Amygdala (tissue), 56 donors: ENCODE results near the gene ASTN2.
A peak's percentile ranks its signal among the peaks of the same experiment; 100 is the strongest.

ENCODE experiments used
- DNase-seq, 56 donors: peaks; one replicate each; lab custom pipeline; 2025; lab: John Stamatoyannopoulos, UW

ASTN2 gene

GRCh38 chr9:116525611-116526010, 889.2 kb downstream of the ASTN2 start:
- DNase-seq, result no peak

- DNase-seq, result no peak
These were observed 889.9 kb downstream of the ASTN2 start for GRCh38 chr9:116524778-116525470.

GRCh38 chr9:116520218-116520617, 894.6 kb downstream of the ASTN2 start:
- no peak for DNase-seq

- DNase-seq, result no peak
These were observed 898.4 kb downstream of the ASTN2 start for GRCh38 chr9:116516456-116516855.

GRCh38 chr9:116515541-116515940, 899.3 kb downstream of the ASTN2 start:
- DNase-seq, result no peak

GRCh38 chr9:116506685-116507084, 908.2 kb downstream of the ASTN2 start:
- DNase-seq, result no peak

GRCh38 chr9:116504893-116505480, 909.9 kb downstream of the ASTN2 start:
- DNase-seq, result no peak

GRCh38 chr9:116504081-116504480, 910.8 kb downstream of the ASTN2 start:
- no peak for DNase-seq

GRCh38 chr9:116502746-116503145, 912.1 kb downstream of the ASTN2 start:
- no peak for DNase-seq

GRCh38 chr9:116501871-116502270, 913.0 kb downstream of the ASTN2 start:
- DNase-seq, result no peak

GRCh38 chr9:116499986-116500871, 914.6 kb downstream of the ASTN2 start:
- DNase-seq, result no peak

- DNase-seq, result no peak
These were observed 915.4 kb downstream of the ASTN2 start for GRCh38 chr9:116499434-116499833.

GRCh38 chr9:116497095-116497890, 917.6 kb downstream of the ASTN2 start:
- DNase-seq, result no peak

GRCh38 chr9:116496167-116496566, 918.7 kb downstream of the ASTN2 start:
- DNase-seq, result no peak

- no peak for DNase-seq
These were observed 919.1 kb downstream of the ASTN2 start for GRCh38 chr9:116495725-116496124.

- DNase-seq, result peak in 3 of 56 donors; percentile 1 to 21 (median 4)
These were observed 919.8 kb downstream of the ASTN2 start for GRCh38 chr9:116494815-116495634.

- no peak for DNase-seq
These were observed 921.5 kb downstream of the ASTN2 start for GRCh38 chr9:116493183-116493860.

GRCh38 chr9:116491659-116492058, 923.2 kb downstream of the ASTN2 start:
- DNase-seq, result no peak

GRCh38 chr9:116491219-116491618, 923.6 kb downstream of the ASTN2 start:
- DNase-seq, result no peak
